GM18502 (cell line): ENCODE measurements around the gene LIMK1.
"Not testable (repeated sequence)": the region's sequence is repeated elsewhere in the genome, so short reads cannot be mapped to it uniquely, and the experiment has no call there.

Experiments used
- ATAC-seq: cut with Tn5 transposase; IDR thresholded peaks from one replicate; pipeline ENCODE4 v1.9.1; 2021; ENCODE audit warnings: mild to moderate bottlenecking; ENCODE audit not compliant: unreplicated experiment, poor library complexity

The LIMK1 gene

DNA sequence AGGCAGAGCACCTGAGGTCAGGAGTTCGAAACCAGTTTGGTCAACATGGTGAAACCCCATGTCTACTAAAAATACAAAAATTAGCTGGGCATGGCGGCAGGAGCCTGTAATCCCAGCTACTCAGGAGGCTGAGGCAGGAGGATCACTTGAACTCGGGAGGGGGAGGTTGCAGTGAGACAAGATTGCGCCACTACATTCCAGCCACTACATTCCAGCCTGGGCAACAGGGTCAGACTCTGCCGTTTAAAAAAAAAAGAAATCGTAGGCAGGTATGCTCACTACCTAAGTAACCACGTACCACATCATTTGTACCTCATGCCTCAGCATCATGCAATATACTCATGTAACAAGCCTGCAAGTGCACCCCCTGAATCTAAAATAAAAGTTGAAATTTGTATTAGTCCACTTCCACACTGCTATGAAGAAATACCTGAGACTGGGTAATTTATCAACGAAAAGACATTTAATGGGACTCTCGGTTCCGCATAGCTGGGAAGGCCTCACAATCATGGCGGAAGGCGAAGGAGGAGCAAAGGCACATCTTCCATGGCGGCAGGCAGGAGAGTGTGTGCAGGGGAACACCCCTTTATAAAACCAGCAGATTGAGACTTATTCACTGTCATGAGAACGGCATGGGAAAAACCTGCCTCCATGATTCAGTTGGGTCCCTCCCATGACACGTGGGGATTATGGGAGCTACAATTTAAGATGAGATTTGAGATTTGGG lies 82.4 kb downstream of the LIMK1 start:
- no peak for ATAC-seq

DNA sequence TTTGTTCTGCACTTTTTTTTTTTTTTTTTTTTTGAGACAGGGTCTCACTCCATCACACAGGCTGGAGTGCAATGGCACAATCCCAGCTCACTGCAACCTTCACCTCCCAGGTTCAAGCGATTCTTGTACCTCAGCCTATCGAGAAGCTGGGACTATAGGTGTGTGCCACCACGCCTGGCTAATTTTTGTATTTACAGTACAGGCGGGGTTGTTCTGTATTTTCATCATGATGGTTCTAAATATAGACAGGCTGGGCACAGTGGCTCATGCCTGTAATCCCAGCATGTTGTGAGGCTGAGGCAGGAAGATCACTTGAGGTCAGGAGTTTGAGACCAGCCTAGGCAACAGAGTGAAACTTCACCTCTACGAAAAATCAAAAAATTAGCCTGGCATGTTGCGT lies 83.7 kb downstream of the LIMK1 start:
- ATAC-seq: not testable (repeated sequence)
